GM12878 (cell line): ENCODE measurements around the gene TCF4. TPM values are rescaled to one million over a fixed set of nuclear protein-coding genes. Genes with fewer than 3 reads are reported as not detected.

Source experiments
- ATAC-seq: fragments of 200-7000 bp; cut with Tn5 transposase; 3 replicates; pipeline ENCODE4 v1.9.1; 2020; ENCODE audit warnings: mild to moderate bottlenecking, moderate library complexity
- BruUV-seq: library from RNA; stranded (reverse); fragments of 400-500 nt; replicated peaks from 2 replicates; lab custom pipeline; 2021; lab: Mats Ljungman, UMichigan
- CTCF ChIA-PET: fragments of 300-600 bp; sonication (Branson Sonifier 250); formaldehyde crosslinking; extraction: SDS; loops from one replicate; lab custom pipeline; 2021; ENCODE audit warnings: inconsistent platforms; lab: Yijun Ruan, JAX
- POLR2A ChIA-PET: fragments of 350-600 bp; formaldehyde crosslinking; extraction: SDS; loops from one replicate; lab custom pipeline; 2021; ENCODE audit warnings: inconsistent platforms; lab: Charles Lee
- RAD21 ChIA-PET: fragments of 300-600 bp; sonication (Branson Sonifier 250); formaldehyde crosslinking; loops from one replicate; lab custom pipeline; 2023; ENCODE audit warnings: antibody characterized with exemption; ENCODE audit not compliant: unreplicated experiment; lab: Charles Lee
- SMC1A ChIA-PET: fragments of 300-600 bp; sonication (Branson Sonifier 250); formaldehyde crosslinking; loops from one replicate; lab custom pipeline; 2023; ENCODE audit not compliant: unreplicated experiment, uncharacterized antibody; lab: Charles Lee
- DNase-seq: peaks from one replicate; pipeline ENCODE4 v3.0.0-alpha.2; 2011; ENCODE audit warnings: low read depth, low spot score
- FAIRE-seq: peaks from 3 replicates; lab custom pipeline; 2011; peaks lifted over from hg19 to GRCh38; lab: Jason Lieb, UNC
- H2AFZ ChIP-seq: 2 replicates; pipeline ENCODE4 v1.6.0; 2011; ENCODE audit warnings: low read depth, low read length, control low read depth; ENCODE audit not compliant: control insufficient read depth
- H3K27ac ChIP-seq: 2 replicates; pipeline ENCODE4 v1.5.1; 2011; ENCODE audit warnings: control low read depth; ENCODE audit not compliant: control insufficient read depth, insufficient read depth
- H3K27me3 ChIP-seq, 2 experiments: replicated peaks in 1 of 2; 2 replicates each; pipeline versions ENCODE4 v1.6.0 to v1.6.1; 2011; ENCODE audit warnings: low read length in 1 of 2; ENCODE audit not compliant: control insufficient read depth in 2 of 2, insufficient read depth in 2 of 2
- H3K36me3 ChIP-seq, 2 experiments: 2 replicates each; pipeline ENCODE4 v1.5.1; 2011; ENCODE audit warnings: low read length in 1 of 2; ENCODE audit not compliant: control insufficient read depth in 2 of 2, insufficient read depth in 2 of 2
- H3K4me1 ChIP-seq: 2 replicates; pipeline ENCODE4 v1.6.1; 2011; ENCODE audit warnings: mild to moderate bottlenecking, low read length, moderate library complexity, mixed read lengths; ENCODE audit not compliant: control insufficient read depth, insufficient read depth
- H3K4me2 ChIP-seq: 2 replicates; pipeline ENCODE4 v1.6.0; 2011; ENCODE audit warnings: control low read depth; ENCODE audit not compliant: control insufficient read depth, insufficient read depth
- H3K4me3 ChIP-seq: fragments of 200-600 bp; sonication (generic); 2 replicates; pipeline ENCODE4 v1.5.1; 2016
- H3K79me2 ChIP-seq: 2 replicates; pipeline ENCODE4 v1.6.0; 2011; ENCODE audit warnings: low read length; ENCODE audit not compliant: control insufficient read depth, insufficient read depth
- H3K9ac ChIP-seq: 2 replicates; pipeline ENCODE4 v1.8.0; 2011; ENCODE audit warnings: low read length, control low read depth, mixed read lengths; ENCODE audit not compliant: control insufficient read depth, insufficient read depth
- H3K9me3 ChIP-seq: replicated peaks from 3 replicates; pipeline ENCODE4 v1.5.1; 2011; ENCODE audit warnings: mild to moderate bottlenecking, low read length; ENCODE audit not compliant: control insufficient read depth, insufficient read depth
- H4K20me1 ChIP-seq: 2 replicates; pipeline ENCODE4 v1.6.0; 2011; ENCODE audit not compliant: control insufficient read depth, insufficient read depth
- CTCF ChIP-seq, 3 experiments: IDR thresholded peaks in 2 of 3; conservative IDR thresholded peaks in 1 of 3; 2 replicates each; pipeline ENCODE4 v1.5.1; 2011; ENCODE audit warnings: low read depth in 3 of 3, low read length in 3 of 3, mild to moderate bottlenecking in 3 of 3, control low read depth in 2 of 3, moderate library complexity in 2 of 3, inconsistent platforms in 1 of 3, mixed read lengths in 1 of 3; ENCODE audit not compliant: control insufficient read depth in 2 of 3, insufficient read depth in 1 of 3; ENCODE audit errors: extremely low read depth in 1 of 3
- ZZZ3 ChIP-seq: IDR thresholded peaks from 2 replicates; pipeline ENCODE4 v1.6.1; 2011; ENCODE audit warnings: low read depth; ENCODE audit not compliant: control insufficient read depth, insufficient read length
- WGBS: methylation state at CpG from one replicate; pipeline ENCODE4 v1.1.6; 2016; ENCODE audit warnings: low lambda C conversion rate; ENCODE audit not compliant: insufficient replicate concordance, insufficient coverage; ENCODE audit errors: missing lambda C conversion rate; 5-methylcytosine and 5-hydroxymethylcytosine counted together
- in situ Hi-C: fragments of 300-500 bp; cut with MboI; formaldehyde crosslinking; loops from 9 replicates; pipeline ENCODE4 v1.14.3; 2018; ENCODE audit warnings: mixed read lengths
- intact Hi-C: fragments of 100-400 bp; cut with micrococcal nuclease; formaldehyde crosslinking; loops from one replicate; pipeline ENCODE4 v1.14.2; 2022; ENCODE audit not compliant: unreplicated experiment
- polyA plus RNA-seq, 11 experiments: library from polyadenylated mRNA; depleted of rRNA in 4 of 11; unstranded in 6 of 11; stranded (reverse) in 5 of 11; fragments of >200 nt; fragmentation: Nextera tagmentation in 4 of 11; fragmentation: Illumina TruSeq in 1 of 11; extraction: Ambion mirVana in 4 of 11; extraction: Trizol in 1 of 11; gene quantifications; 1 replicate in 1 of 11; 2 replicates in 10 of 11; pipeline versions ENCODE4 v1.2.1 to v1.2.3, GENCODE V29; 2011 to 2016; ENCODE audit warnings: inconsistent platforms in 2 of 11, missing spikeins in 2 of 11, low read depth in 1 of 11
- total RNA-seq, 4 experiments: library from RNA; depleted of rRNA in 3 of 4; stranded (reverse); fragments of >200 nt in 3 of 4; fragmentation: Illumina TruSeq in 1 of 4; extraction: Trizol in 1 of 4; gene quantifications; 2 replicates each; pipeline versions ENCODE4 v1.2.1 to v1.2.3, GENCODE V29; 2013 to 2021

Gene TCF4
- total and polyA plus RNA-seq, 10 of the 15 experiments (the other 5 are each of a cell fraction or from before 2014, with no cell fraction given): 15.2 to 94.0 (median 31.5) TPM

- Histone ChIP-seq H3K27me3 (no peaks in the 10 kb centered on the region), H3K4me2 (no peak overlapping the region), H3K27ac (no peak overlapping the region), H4K20me1 (no peaks in the 10 kb centered on the region), H3K4me3 (no peak overlapping the region), H3K4me1 (no peaks in the 10 kb centered on the region), H3K79me2 (no peaks in the 10 kb centered on the region), H3K36me3 (no peaks in the 10 kb centered on the region), H2AFZ (no peak overlapping the region), H3K9me3 (peaks cover 5% of the 10 kb centered on the region; the same call in 2 of the 3 replicates), H3K9ac (no peak overlapping the region)
- ChIA-PET CTCF (interaction anchor here (0.8 kb wide), 1 partner anchor 360 kb away, joined by 3 read pairs; no protein-coding TSS in a partner anchor), RAD21 (no interaction called here), POLR2A (no interaction called here), SMC1A (interaction anchor here (0.6 kb wide), 1 partner anchor 944 kb away, joined by 3 read pairs; no protein-coding TSS in a partner anchor)
- in situ Hi-C loops: no loop called here
- TF ChIP-seq ZZZ3: no peak
- FAIRE-seq (no peak), DNase-seq (no peak), ATAC-seq (no peak)
- BruUV-seq: no TSS peak
- intact Hi-C loops: no loop called here
- 37% methylated on average over 2 of the region's 2 CpGs for WGBS
These were observed 5.9 kb upstream of the TCF4 start for GRCh38 chr18:55593888-55594287.

DNA sequence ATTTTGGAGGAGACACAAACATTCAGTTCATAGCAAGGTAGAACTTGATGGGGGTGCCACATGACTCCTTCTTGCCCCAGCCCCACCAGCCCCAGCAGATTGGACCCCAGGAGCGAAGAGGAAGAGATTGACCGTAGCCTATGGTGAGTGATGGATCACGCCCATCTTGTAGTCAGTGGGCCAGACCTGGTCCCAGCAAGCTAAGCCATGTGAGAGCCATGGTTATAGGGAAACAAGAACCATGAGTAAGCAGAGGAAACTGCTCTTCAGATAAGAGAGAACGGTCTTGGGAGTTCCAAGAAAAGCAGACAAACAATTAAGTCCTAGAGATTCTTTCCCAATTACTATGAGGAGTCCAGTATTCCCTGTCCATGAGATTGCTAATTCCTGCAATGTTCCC, 4.6 kb upstream of the TCF4 start:
- H3K79me2 ChIP-seq: no peaks in the 10 kb centered on the region
- ATAC-seq: no peak
- 30% methylated on average over 4 of the region's 4 CpGs for WGBS
- no peak overlapping the region for H3K9ac ChIP-seq
- intact Hi-C loops (no loop called here), in situ Hi-C loops (no loop called here)
- ChIA-PET RAD21 (no interaction called here), CTCF (no interaction called here), POLR2A (no interaction called here), SMC1A (interaction anchor here (0.9 kb wide), 1 partner anchor 10 kb away, joined by 3 read pairs; no protein-coding TSS in a partner anchor)
- no peaks in the 10 kb centered on the region for H4K20me1 ChIP-seq
- H3K4me2 ChIP-seq: no peak overlapping the region
- no peak overlapping the region for H3K27ac ChIP-seq
- no TSS peak for BruUV-seq
- H3K4me3 ChIP-seq: no peak overlapping the region
- no peak for DNase-seq
- H3K4me1 ChIP-seq: no peaks in the 10 kb centered on the region
- H3K36me3 ChIP-seq: no peaks in the 10 kb centered on the region
- no peak for FAIRE-seq
- H3K27me3 ChIP-seq: no peaks in the 10 kb centered on the region; a peak in 2 of 4 replicates
- no peak for TF ChIP-seq CTCF (IDR thresholded peaks at IDR 0.05 in 2 of 3, conservative IDR thresholded peaks at IDR 0.05 in 1 of 3; ENCODE audit: control insufficient read depth in 2 of 3, extremely low read depth in 1 of 3, insufficient read depth in 1 of 3, low read depth in 3 of 3, low read length in 3 of 3)
- no peak overlapping the region for H2AFZ ChIP-seq
- peaks cover 5% of the 10 kb centered on the region; the same call in 2 of the 3 replicates for H3K9me3 ChIP-seq
